Loucy (cell line): Measurements from ENCODE around the gene IMMT.

Experiments
- H2AFZ ChIP-seq: fragments of 200-600 bp; sonication (generic); 2 replicates; pipeline ENCODE4 v1.6.0; 2016; ENCODE audit warnings: antibody characterized with exemption, mild to moderate bottlenecking, low read length, moderate library complexity
- H3F3A ChIP-seq: fragments of 200-600 bp; 2 replicates; pipeline ENCODE4 v1.6.0; 2016; ENCODE audit warnings: antibody characterized with exemption, low read depth, mild to moderate bottlenecking
- H3K27me3 ChIP-seq: fragments of 200-600 bp; sonication (generic); 2 replicates; pipeline ENCODE4 v1.6.1; 2014; ENCODE audit warnings: low read length, mild to moderate bottlenecking; ENCODE audit not compliant: insufficient read depth, poor library complexity, severe bottlenecking
- H3K36me3 ChIP-seq: fragments of 200-600 bp; sonication (generic); 2 replicates; pipeline ENCODE4 v1.6.1; 2016; ENCODE audit warnings: low read length; ENCODE audit not compliant: insufficient read depth
- H3K4me1 ChIP-seq: fragments of 200-600 bp; sonication (generic); 2 replicates; pipeline ENCODE4 v1.5.1; 2014; ENCODE audit warnings: low read length, mild to moderate bottlenecking; ENCODE audit not compliant: insufficient read depth, poor library complexity, severe bottlenecking
- H3K4me2 ChIP-seq: fragments of 200-600 bp; sonication (generic); 2 replicates; pipeline ENCODE4 v1.6.0; 2014; ENCODE audit warnings: antibody characterized with exemption, low read length, low read depth, mild to moderate bottlenecking; ENCODE audit not compliant: poor library complexity, severe bottlenecking
- H3K4me3 ChIP-seq: fragments of 200-600 bp; sonication (generic); 2 replicates; pipeline ENCODE4 v1.5.1; 2014; ENCODE audit warnings: low read length, mild to moderate bottlenecking, mixed read lengths; ENCODE audit not compliant: poor library complexity, severe bottlenecking
- H3K79me2 ChIP-seq: fragments of 200-600 bp; sonication (generic); 2 replicates; pipeline ENCODE4 v1.6.1; 2014; ENCODE audit warnings: low read length; ENCODE audit not compliant: insufficient read depth
- H3K9ac ChIP-seq: fragments of 200-600 bp; sonication (generic); 2 replicates; pipeline ENCODE4 v1.6.0; 2014; ENCODE audit warnings: mild to moderate bottlenecking, low read depth, low read length, moderate library complexity; ENCODE audit not compliant: poor library complexity, severe bottlenecking
- H3K9me2 ChIP-seq: fragments of 200-600 bp; sonication (generic); replicated peaks from 2 replicates; pipeline ENCODE4 v1.6.1; 2016; ENCODE audit warnings: low read depth, low read length, mixed read lengths
- H3K9me3 ChIP-seq: fragments of 200-600 bp; sonication (generic); 2 replicates; pipeline ENCODE4 v1.6.1; 2014; ENCODE audit warnings: mild to moderate bottlenecking, antibody characterized with exemption, low read length, low read depth; ENCODE audit not compliant: insufficient read depth
- H4K20me1 ChIP-seq: fragments of 200-600 bp; sonication (generic); 2 replicates; pipeline ENCODE4 v1.6.0; 2014; ENCODE audit warnings: antibody characterized with exemption, low read length, mild to moderate bottlenecking; ENCODE audit not compliant: insufficient read depth, poor library complexity, severe bottlenecking
- CTCF ChIP-seq: fragments of 200-600 bp; sonication (generic); conservative IDR thresholded peaks from 2 replicates; pipeline ENCODE4 v1.5.1; 2014; ENCODE audit warnings: mild to moderate bottlenecking, antibody characterized with exemption, low read length
- EZH2phosphoT487 ChIP-seq: fragments of 200-600 bp; IDR thresholded peaks from 2 replicates; pipeline ENCODE4 v1.6.1; 2018; ENCODE audit warnings: antibody characterized with exemption, mild to moderate bottlenecking, moderate library complexity, borderline replicate concordance

The IMMT gene

GRCh38 chr2:86136141-86136540 is 59.1 kb downstream of the IMMT start:
- Histone ChIP-seq H3K36me3 (peaks cover 94% of the 10 kb centered on the region), H3K27me3 (no peaks in the 10 kb centered on the region), H3K4me3 (no peak overlapping the region), H3K4me1 (no peaks in the 10 kb centered on the region), H3K79me2 (no peaks in the 10 kb centered on the region), H4K20me1 (no peaks in the 10 kb centered on the region), H2AFZ (no peak overlapping the region), H3K9ac (no peak overlapping the region), H3K9me3 (no peaks in the 10 kb centered on the region), H3K4me2 (no peak overlapping the region), H3F3A (no peaks in the 10 kb centered on the region), H3K9me2 (no peaks in the 10 kb centered on the region)
- TF ChIP-seq EZH2phosphoT487 (no peak), CTCF (no peak)

- H3K9ac ChIP-seq = no peak overlapping the region
- no peaks in the 10 kb centered on the region for H3K9me3 ChIP-seq
- TF ChIP-seq CTCF = no peak
- TF ChIP-seq EZH2phosphoT487 = no peak
- H3K79me2 ChIP-seq = no peaks in the 10 kb centered on the region
- H4K20me1 ChIP-seq = no peaks in the 10 kb centered on the region
- no peaks in the 10 kb centered on the region for H3F3A ChIP-seq
- no peaks in the 10 kb centered on the region for H3K9me2 ChIP-seq
- H3K4me3 ChIP-seq = no peak overlapping the region
- no peaks in the 10 kb centered on the region for H3K27me3 ChIP-seq
- no peaks in the 10 kb centered on the region for H3K4me1 ChIP-seq
- no peak overlapping the region for H2AFZ ChIP-seq
- peaks cover 95% of the 10 kb centered on the region for H3K36me3 ChIP-seq
- H3K4me2 ChIP-seq = no peak overlapping the region
Measured at GRCh38 chr2:86135653-86136052, 59.6 kb downstream of the IMMT start.

GRCh38 chr2:86134709-86135108 is 60.6 kb downstream of the IMMT start:
- H3K27me3 ChIP-seq = no peaks in the 10 kb centered on the region
- no peaks in the 10 kb centered on the region for H3F3A ChIP-seq
- TF ChIP-seq CTCF (no peak), EZH2phosphoT487 (no peak)
- H3K4me1 ChIP-seq = no peaks in the 10 kb centered on the region
- H3K9me3 ChIP-seq = no peaks in the 10 kb centered on the region
- H3K36me3 ChIP-seq = peaks cover 98% of the 10 kb centered on the region
- no peaks in the 10 kb centered on the region for H3K79me2 ChIP-seq
- H3K9me2 ChIP-seq = no peaks in the 10 kb centered on the region
- no peak overlapping the region for H3K4me2 ChIP-seq
- no peaks in the 10 kb centered on the region for H4K20me1 ChIP-seq
- H3K9ac ChIP-seq = no peak overlapping the region
- H2AFZ ChIP-seq = no peak overlapping the region
- H3K4me3 ChIP-seq = no peak overlapping the region
